GM21515 (cell line): ENCODE data around the gene TP53BP2.

ENCODE experiments used
- ATAC-seq: cut with Tn5 transposase; IDR thresholded peaks from one replicate; pipeline ENCODE4 v1.9.1; 2021; ENCODE audit not compliant: unreplicated experiment

The TP53BP2 gene

DNA sequence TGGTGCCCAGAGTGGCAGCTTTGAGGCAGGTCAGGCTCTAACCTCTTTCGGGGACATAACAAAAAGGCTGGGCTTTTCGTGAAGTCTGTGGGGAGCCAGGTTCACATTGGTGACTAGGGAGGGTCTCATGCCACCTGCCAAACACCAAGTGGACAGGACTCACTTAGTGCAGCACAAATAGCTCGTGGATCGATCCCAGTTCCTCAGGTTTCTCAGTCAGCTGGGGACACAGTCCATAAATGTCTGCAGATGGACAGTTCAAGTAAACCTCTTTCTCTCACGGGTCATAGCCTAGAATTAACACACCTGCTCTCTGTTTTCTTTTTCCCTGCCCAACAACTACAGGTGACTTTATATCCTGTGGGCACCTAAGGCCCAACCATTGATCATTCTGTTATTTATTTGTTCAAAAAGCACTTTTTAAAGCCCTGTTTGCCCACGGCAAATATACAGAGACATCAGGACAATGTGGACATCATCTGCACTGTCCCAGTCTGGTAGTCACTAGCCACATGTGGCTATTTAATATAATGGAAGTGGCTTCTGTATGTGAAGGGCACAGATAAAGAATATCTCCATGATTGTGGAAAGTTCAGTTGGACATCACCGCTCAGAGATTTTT, 79.9 kb downstream of the TP53BP2 start:
- ATAC-seq = no peak

DNA sequence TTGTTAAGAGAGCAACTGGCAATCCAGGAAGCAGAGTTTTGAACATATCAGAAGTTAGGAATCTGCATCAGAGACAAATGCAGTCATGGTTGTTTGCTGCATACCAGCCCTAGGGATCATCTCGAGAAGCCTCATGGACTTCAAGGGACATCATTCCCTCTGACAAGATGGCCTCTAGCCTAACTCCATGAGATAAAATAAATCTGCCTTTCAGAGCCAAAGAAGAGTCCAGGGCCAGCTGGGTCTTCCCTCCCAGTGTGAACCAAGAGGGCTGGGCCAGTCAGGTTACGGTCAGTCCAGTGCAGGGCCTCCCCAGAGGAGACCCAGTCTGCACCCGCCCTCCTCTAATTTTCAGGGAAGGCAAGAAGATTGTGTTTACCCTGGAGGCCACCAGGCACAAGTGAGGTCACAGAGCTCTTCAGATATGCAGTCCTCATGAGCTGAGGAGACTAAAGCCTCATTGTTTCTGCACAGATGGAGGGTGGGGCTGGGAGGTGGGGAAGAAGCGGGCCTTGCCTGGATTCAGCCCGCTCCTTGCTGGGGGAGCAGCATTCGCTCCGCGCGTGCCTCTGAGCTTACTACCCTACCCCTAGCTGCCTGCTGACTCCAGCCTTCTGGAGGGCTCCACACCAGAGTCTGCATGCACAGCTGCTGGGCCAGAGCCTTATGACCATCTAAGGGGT, 80.6 kb downstream of the TP53BP2 start:
- no peak for ATAC-seq

DNA sequence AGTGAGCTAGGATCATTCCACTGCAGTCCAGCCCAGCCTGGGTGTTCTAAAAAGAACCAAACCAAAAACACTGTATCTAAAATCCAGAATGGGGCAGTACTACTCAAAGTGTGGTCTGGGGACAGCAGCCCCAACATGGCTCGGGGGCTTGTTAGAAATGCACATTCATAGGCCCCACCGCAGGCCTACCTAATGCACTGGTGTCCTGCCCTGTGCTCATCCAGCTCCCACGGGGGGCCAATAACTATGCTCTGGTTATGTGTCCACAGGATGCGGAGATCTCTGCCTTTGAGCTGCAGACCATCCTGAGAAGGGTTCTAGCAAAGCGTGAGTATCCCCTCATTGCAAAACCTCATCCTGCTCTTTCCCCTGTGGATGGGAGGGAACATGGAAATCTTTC, 81.9 kb downstream of the TP53BP2 start:
- ATAC-seq = no peak

DNA sequence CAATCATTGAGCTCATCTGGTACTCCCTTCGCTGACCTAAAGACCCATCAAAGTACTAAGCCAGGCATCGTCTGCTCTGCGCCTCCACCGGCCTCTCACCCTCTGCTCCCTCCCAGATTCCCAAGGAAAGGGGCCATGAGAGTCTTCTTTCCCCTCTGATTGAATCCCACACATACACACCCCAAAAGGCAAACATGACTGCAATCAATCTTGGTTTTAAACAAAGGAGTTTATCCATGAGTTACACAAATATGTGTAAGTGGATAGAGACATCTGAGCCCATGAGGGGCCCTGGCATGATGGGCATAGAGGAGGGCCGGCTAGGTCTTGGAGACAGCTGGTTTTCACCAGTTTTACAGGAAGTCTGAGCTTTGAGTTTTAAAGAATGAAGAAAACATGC, 82.5 kb downstream of the TP53BP2 start:
- no peak for ATAC-seq

DNA sequence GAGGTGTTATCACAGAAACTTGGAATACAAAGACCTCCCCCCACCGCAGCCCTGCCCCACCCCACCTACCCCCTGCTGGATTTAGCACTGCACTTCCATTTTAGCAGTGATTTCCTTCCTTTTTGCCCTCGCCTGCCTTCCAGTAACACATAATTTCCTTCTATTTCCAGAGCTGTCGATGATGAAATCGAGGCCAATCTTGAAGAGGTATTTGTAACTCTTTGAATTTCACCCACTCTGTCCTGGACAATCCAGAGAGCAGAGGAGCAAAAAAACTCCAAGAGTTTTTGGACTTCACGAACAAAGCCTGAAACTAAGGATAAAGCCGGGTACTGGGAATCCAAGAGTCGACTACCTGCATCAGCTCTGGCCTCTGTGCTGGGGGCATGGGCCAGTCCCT, 84.3 kb downstream of the TP53BP2 start:
- ATAC-seq = no peak

DNA sequence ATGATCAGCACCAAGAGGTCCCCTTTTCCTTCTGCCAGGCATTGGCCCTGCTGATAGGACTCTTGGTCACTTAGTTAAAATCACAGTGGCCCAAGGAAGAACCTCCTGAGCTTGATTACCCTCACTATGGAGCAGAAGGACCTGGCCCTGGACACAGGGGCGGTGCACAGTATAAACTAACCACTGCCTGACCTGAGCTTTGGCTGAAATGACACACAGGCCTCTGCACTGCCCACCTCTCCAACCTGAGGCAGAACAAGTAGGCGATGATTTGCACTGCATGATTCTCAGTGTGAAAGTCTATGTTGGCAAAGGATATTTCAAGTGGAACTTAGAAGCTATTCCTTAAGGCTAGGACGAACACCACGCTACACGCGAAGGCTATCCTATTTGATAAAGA, 84.9 kb downstream of the TP53BP2 start:
- ATAC-seq = no peak

DNA sequence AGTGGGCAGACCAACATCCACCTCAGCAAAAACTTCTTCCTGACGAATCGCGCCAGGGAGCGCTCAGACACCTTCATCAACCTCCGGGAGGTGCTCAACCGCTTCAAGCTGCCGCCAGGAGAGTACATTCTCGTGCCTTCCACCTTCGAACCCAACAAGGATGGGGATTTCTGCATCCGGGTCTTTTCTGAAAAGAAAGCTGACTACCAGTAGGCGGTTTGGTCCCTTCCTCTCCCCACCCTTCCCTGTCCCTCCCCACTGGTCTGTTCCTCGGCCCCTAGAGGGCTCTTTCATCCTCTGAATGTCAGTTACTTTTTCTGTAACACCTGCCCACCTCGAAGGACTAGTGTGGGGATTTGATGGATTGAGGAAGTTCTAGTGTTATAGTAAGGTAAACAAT, 86.5 kb downstream of the TP53BP2 start:
- ATAC-seq = no peak

DNA sequence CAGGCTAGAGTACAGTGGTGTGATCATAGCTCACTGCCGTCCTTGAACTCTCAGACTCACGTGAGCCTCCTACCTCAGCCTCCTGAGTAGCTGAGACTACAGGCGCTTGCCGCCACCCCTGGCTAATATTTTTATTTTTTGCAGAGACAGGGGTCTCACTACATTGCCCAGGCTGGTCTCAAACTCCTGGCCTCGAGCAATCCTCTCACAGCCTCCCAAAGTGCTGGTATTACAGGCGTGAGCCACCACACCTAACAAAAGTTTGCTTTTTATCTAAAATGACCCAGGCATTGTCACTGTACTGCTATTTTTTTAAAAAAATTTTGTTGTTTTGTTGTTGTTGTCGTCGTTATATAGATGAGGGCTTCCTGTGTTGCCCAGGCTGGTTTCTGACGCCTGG, 87.0 kb downstream of the TP53BP2 start:
- no peak for ATAC-seq

DNA sequence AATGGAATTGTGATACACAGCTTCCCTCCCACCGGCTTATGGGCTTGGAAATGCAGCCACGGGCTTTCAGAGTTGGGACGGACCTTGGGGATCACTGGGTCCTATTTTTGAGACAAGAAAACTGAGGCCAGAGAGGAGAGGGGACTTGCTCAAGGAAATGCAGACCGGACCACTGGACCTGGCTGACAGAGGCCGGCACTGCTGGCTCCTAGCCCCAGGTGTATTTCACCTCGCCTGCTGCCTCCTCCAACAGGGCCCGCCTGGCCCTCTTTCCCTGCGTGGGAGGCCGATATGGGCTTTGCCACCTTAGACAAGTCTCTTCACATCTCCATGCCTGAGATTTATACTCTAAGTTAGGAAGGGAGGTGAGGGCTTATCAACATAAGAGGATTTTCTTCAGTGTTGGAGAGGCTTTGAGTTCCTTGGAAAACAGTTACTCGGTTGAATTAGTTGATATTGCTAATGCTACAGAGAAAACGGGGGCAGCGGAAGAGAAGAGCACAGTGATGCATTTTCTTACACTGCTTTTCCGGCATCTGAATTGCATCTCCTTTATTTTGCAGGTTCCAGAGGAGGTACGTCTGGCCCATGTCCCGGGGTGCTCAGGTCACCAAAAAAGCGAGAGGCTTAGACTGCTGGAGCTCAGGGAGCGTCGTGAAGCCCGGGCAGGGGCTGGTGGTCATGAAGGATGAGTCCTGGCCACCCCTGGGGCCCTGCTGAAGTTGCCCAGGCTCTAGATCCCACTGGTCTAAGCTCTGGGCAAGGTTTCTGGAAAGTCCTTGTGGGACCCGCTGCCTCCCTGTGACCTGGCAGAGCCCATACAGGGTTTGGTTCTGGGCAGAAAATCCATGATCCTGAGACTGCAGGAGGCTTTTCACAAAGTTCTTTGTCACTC, 88.7 kb downstream of the TP53BP2 start:
- ATAC-seq = no peak

DNA sequence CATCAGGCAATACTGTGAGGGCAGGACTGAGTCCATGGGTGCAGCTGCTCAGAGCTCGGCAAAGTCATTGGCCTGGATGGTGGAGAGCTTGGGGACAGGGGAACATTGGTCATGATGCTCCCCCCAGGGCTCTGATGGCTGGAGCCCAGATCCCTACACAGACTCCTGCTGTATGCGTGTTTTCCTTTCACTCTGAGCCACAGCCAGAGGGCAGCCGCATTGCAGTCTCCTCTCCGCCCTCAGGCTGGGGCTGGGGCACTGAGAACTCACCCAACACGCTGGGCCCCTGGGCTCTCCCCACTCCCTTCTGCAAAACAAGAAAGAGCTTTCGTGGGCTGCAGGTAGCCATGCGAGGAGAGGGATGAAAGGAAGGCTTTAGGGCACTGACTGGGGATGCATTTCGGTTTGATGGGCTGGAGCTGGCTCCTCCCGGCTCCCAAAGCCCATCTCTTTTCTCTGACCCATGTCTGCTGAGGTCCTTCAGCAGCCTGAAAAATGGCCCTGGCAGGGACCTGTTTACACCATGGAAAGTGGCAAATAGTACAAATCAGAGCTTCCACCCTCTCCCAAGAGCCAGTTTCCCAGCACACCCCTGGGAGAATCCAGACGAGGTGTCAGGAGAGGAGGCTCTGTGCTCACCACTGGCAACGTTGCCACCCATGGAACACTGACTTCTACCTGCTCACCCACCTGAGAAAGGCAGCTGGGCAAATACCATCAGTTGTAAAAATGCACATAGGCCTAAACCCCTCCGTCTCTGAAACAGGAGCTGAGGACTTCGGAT, 89.6 kb downstream of the TP53BP2 start:
- ATAC-seq = no peak

DNA sequence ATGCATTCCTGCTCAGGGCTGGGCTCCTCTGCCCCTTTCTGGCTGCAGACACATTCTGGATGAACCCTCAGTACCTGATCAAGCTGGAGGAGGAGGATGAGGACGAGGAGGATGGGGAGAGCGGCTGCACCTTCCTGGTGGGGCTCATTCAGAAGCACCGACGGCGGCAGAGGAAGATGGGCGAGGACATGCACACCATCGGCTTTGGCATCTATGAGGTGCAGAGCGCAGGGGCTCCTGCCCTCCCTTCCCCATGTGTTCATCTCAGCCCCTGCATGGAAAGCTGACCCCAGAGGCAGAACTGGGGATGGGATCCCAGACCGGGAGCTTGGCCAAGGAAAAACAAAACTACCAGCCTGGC, 90.3 kb downstream of the TP53BP2 start:
- no peak for ATAC-seq

DNA sequence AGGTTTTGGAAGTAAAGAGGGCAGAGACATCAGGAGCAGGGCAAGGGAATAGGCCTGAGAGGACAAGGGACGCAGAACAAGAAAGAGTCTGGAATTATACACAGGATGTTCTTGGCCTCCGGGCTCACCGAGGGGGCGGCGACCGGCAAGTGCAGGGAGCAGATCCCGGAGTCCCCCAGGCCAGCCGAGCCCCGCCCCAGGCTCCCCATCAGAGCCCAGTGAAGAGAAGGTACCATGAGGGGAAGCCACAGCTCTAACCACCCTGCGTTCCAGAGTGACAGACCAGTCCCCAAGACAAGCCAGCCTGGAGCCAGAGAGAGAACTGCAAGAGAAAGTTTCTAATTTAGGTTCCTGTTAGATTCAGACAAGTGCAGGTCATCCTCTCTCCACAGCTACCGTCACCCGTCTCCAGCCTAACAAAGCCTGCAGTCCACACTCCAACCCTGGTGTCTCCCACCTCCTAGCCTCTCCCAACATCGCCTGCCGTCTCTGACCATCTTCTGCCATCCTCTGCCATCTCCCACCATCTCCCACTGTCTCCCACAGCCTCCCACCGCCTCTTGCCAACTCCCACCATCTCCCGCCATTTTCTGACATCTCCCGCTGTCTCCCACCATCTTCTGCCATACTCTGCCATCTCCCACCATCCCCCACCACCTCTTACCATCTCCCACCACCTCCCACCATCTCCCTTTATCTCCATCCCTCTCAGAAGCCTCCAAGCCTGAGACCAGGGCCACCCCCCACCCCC, 90.9 kb downstream of the TP53BP2 start:
- ATAC-seq = no peak

DNA sequence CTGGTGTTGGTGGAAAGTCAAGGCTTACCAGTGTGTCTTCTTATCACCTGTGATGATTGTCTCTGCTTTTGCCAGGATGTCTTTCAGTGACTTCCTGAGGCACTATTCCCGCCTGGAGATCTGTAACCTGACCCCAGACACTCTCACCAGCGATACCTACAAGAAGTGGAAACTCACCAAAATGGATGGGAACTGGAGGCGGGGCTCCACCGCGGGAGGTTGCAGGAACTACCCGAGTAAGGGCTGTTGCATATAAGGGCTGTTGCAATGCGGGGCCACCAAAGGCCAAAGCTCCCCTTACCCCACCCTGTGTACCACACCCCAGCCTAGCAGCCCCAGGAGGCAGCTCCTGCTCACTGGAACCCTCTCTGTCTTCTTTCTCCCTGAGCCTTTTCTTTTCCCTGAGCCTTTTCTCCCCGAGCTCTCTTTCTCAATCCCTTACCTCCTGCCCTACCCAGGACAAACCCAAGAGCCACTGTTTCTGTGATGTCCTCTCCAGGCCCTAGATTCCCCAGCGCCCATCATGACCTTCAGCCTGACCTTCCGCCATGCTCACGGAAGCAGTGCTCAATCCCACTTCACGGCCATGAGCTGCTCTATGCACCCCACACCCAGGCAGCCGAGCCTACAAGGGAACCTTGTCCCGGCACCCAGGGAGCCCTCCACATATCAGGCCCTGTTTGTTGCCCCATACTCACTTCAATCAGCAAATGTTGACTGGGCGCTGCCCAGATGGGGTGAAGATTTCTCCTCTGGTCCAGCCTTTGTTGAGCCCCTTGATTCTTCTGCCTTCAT, 92.8 kb downstream of the TP53BP2 start:
- no peak for ATAC-seq

DNA sequence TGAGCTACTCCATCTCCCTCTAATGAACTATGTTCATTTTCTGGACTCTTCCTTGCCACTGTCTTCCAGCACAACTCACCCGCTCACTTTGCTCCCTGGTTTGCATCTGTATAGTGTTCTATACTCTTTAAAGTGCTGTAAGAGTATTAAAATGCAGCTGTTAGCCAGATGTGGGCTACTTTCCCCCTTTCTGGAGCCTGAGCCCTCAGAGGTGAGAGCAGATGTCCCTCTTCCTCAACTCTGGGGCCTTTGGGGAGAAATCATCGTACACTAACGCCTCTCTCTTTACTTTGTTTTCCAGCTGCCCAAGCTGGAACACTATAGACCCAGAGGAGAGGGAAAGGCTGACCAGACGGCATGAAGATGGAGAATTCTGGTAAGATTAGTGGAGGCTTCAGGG, 94.1 kb downstream of the TP53BP2 start:
- no peak for ATAC-seq

DNA sequence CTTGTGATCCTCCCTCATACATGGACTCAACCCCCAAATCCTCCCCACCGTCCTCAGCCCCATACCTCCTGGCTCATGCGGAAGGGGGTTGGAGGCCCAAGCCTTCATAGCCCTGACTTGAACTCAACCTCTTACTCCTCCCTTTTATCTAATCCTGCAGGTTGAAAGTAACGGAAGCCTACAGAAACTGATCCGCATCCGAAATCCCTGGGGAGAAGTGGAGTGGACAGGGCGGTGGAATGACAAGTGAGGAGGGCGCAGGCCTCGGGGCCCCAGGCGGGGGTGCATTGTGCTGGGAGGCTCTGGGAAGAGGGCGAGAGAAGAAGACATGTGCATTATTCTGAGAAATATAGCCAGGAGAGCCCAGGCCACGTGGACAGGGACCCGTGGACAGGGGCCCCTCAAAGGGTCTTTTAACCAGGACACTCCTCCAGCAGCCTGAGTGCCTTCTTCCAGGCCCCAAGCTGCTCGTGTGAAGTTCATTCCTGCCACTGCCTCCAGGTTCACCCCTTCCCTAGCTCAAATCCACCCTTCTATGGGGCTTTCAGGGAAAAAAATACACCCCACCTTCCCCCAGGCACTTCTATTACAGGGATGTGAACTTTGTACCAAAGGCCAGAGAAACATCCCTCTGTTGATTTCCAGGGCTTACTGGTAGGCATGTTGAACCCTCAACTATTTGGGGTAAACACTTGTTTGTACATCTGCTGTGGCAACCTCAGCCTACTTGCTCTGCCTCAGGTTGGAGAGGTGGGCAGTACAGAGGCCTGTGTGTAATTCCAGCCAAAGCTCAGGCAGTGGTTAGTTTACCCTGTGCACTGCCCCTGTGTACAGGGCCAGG, 94.8 kb downstream of the TP53BP2 start:
- no peak for ATAC-seq

DNA sequence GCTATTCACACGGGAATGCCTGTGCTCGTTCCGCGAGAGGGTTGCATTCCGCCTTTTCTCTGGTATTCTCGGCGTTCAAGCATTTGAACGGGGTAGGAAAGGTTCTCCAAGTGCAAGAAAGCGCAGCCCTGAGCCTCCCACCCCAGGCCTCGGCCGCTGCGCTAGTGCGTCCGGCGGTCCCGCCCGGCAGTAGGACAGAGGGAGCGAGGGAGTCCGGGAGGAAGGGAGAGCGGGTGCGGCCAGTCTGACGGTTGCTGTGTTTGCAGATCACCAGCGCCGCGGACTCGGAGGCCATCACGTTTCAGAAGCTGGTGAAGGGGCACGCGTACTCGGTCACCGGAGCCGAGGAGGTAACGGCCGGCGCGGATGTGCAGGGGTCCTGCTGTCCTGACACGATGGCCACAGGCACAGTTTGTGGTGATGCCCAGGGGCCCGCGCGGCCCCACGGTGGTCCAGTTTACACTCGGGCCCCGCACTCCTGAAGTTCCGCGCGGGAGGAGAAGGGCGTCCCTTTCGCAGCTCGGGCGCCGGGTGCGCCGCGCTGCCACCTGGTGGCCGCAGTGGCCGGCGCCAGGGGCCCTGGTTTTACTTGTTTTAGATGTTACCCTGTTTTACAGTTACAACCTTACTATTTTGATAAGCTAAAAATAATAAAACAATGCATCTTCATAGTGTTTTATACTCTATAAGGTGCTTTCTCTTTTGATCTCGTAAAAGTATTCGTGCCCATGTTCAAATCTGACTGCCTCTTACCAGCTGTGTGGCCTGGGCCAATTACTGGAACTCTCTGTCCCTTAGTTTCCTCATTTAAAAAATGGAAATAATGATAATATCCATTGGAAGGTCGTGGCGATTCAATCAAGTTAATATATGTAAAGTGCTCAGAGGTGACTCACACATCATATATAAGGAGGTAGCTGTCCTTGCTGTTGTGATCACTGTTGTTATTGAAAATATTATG, 96.7 kb downstream of the TP53BP2 start:
- ATAC-seq = peak; percentile 62

DNA sequence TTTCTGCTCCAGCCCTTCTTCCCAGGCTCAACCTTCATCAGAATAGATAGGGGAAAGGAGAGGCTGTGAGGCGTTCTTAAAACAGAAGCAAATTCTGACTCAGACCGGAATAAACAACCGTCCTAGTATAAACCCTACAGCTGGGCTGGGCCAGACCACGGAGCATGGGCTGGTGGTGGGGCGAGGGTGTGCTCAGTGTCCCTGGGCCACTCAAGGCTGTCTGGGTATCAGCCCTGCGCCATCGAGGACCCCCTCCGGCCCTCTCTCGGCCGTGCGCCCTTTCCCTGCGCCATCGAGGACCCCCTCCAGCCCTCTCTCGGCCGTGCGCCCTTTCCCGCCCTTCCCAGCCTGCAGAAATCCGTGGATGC, 97.4 kb downstream of the TP53BP2 start:
- ATAC-seq = peak; percentile 68

DNA sequence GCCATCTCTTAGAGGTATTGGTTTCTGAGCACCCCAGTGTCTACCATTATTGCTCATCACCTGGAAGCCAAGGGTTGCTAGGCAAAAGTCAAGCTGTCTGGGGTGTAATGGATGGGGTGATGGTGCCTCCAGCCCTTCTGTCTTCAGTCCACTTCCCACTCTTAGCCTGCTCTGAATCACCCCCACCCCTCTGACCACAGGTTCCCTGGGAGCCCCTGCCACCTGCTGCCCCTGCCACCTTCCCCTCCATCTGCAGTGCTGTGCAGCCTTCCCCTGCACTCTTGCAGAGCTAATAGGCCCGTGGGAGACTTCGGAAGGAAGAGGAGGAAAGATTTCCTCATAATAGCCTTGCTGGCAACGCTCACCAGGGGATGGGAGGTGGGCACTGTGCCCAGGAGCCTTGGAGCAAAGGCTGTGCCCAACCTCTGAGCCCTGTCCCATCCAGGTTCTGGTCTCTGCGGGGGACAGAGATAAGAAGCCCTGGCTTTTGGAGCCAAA, 97.9 kb downstream of the TP53BP2 start:
- no peak for ATAC-seq
